ENCODE measurements around the gene LUC7L2. TPM values are rescaled to one million over a fixed set of nuclear protein-coding genes. Genes with fewer than 3 reads are reported as not detected.

The LUC7L2 gene
- total and polyA plus RNA-seq, 2 of the 8 experiments (the other 6 are each of a cell fraction or from before 2014, with no cell fraction given): 22.9 to 67.8 TPM

GRCh38 chr7:139361523-139361922, 1.8 kb downstream of the LUC7L2 start (continued):
- TF ChIP-seq USF2 (IDR thresholded peaks at IDR 0.05; ENCODE audit: low read length): no peak
- no peak for TF ChIP-seq JUND (IDR thresholded peaks at IDR 0.05; ENCODE audit: low read length)
- TF ChIP-seq CHD7 (IDR thresholded peaks at IDR 0.05; ENCODE audit: insufficient replicate concordance, low read length): no peak
- no peak for TF ChIP-seq CHD2 (IDR thresholded peaks at IDR 0.05; ENCODE audit: low read length)
- TF ChIP-seq ASH2L (IDR thresholded peaks at IDR 0.05; ENCODE audit: low read length): no peak
- TF ChIP-seq EZH2 (IDR thresholded peaks at IDR 0.05; ENCODE audit: low read depth, low read length, severe bottlenecking): no peak

Data from H1 (cell line).